ENCODE data around the gene ESPNL. TPM values are rescaled to one million over a fixed set of nuclear protein-coding genes. Genes with fewer than 3 reads are reported as not detected.
A peak's percentile ranks its signal among the peaks of the same experiment; 100 is the strongest.

Gene ESPNL
- total and polyA plus RNA-seq, 9 of the 15 experiments (the other 6 are each of a cell fraction or from before 2014, with no cell fraction given) = 0.03 to 0.09 (median 0.05) TPM; not detected in 3

DNA sequence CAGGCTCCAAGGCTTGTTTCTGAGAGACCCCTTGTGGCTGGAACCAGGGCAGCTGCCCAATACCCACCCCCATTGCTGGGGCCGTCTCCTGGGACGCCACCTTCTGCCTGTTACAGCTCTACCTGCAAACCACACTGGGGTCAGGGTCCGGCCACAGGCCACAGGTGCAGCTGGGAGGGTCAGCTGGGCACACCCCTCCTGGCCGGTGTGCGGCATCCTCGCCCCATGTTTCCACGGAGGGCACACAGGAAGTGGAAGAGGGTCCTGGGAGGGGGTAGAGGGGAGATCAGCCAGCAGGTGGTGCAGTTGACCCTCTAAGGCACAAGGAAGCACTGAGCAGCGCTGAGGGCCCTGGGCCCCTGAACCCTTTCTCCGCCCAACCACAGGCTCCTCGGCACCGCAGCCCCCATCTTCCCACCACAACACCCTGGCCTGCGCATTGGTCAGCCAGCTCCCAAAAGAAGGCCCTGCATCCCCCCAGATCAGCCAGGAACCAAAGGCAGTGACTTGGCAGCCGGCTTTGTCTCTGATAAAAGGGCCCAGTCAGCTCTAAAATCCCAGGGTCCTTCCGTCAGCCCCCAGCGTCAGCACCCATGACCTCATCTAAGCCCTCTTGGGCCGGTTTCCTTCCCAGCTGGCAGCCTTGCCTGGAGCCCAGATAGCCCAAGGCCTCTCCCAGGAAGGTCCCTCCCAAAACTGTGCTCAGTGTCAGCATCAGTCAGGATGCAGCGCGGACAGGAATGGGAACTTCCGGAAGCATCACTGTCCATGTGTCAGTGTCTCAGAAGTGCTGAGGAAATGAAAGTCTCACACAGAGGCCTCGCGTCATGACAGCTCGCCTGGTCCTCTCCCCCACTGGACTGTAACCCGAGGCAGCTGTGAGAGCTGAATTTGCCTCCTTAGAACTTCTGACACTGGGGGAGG is 60.3 kb downstream of the ESPNL start (continued):
- TF ChIP-seq, protein P1, sequence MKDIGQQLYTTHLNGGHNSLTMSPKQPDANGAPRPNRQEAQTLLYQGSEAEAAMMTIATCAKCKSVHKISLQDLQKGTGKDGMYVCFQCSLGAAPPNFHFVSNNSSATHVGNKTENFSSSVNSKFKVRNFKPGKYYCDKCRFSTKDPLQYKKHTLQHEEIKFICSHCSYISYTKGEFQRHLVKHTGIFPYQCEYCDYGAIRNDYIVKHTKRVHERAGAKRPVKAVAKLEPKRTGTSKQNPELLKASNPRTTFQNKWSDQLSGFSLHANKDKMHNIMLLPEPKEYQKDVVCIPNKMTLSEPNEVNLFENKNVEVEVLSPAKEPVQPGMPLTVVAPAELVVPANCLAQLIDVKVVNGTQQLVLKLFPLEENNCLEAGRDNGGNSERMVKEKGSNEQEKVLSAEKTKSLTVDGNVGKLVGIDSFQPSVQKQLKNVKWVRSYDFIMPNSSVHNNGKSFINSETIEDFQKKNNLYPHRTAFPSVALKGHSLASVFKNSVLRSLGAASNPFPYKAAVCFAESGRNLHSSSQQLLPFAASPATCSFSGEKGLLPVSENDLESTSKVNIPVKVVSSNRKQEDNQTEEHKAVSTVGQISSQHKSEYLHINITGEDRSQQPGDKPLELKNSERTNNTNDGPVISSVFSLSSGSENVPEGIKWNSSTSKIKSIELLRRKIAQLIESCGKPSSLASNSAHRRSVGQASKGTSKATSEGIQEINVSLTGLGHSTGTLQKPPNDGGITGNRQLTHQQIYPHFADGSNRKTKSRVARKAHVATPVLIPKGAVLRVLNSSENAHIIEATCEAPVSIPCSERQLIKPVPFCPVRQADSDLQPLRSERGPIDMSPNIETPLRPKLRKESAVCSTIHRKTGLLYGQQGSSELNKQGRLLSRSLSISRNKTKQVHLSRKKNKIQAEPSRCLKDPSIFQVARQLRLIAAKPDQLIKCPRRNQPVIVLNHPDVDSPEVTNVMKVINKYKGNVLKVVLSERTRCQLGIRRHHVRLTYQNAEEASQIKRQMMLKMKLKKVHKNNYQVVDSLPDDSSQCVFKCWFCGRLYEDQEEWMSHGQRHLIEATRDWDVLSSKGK (CRISPR knock-in tag; IDR thresholded peaks at IDR 0.05) = no peak
- TF ChIP-seq, protein P2, sequence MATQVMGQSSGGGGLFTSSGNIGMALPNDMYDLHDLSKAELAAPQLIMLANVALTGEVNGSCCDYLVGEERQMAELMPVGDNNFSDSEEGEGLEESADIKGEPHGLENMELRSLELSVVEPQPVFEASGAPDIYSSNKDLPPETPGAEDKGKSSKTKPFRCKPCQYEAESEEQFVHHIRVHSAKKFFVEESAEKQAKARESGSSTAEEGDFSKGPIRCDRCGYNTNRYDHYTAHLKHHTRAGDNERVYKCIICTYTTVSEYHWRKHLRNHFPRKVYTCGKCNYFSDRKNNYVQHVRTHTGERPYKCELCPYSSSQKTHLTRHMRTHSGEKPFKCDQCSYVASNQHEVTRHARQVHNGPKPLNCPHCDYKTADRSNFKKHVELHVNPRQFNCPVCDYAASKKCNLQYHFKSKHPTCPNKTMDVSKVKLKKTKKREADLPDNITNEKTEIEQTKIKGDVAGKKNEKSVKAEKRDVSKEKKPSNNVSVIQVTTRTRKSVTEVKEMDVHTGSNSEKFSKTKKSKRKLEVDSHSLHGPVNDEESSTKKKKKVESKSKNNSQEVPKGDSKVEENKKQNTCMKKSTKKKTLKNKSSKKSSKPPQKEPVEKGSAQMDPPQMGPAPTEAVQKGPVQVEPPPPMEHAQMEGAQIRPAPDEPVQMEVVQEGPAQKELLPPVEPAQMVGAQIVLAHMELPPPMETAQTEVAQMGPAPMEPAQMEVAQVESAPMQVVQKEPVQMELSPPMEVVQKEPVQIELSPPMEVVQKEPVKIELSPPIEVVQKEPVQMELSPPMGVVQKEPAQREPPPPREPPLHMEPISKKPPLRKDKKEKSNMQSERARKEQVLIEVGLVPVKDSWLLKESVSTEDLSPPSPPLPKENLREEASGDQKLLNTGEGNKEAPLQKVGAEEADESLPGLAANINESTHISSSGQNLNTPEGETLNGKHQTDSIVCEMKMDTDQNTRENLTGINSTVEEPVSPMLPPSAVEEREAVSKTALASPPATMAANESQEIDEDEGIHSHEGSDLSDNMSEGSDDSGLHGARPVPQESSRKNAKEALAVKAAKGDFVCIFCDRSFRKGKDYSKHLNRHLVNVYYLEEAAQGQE (IDR thresholded peaks at IDR 0.05; ENCODE audit: borderline replicate concordance) = peak; percentile 52; the same call in 1 of the 2 replicates
- TF ChIP-seq, protein P2 (CRISPR knock-in tag; IDR thresholded peaks at IDR 0.05; ENCODE audit: low read depth) = no peak
- no peak for TF ChIP-seq ESRRB (CRISPR knock-in tag; IDR thresholded peaks at IDR 0.05; ENCODE audit: borderline replicate concordance)
- TF ChIP-seq KAT2B (IDR thresholded peaks at IDR 0.05; ENCODE audit: low read depth, low read length) = no peak
- no peak for TF ChIP-seq TEAD2 (tag; IDR thresholded peaks at IDR 0.05)
- TF ChIP-seq ZBTB17 (CRISPR knock-in tag; IDR thresholded peaks at IDR 0.05) = no peak
